K562 (cell line): Measurements from ENCODE around the gene UBE3D. TPM values are rescaled to one million over a fixed set of nuclear protein-coding genes. Genes with fewer than 3 reads are reported as not detected.

Source experiments
- CHAMP1 ChIP-seq: fragments of 450-650 bp; IDR thresholded peaks from 2 replicates; pipeline ENCODE4 v1.6.1; 2016; ENCODE audit warnings: mild to moderate bottlenecking
- CREB3L1 ChIP-seq: fragments of 450-650 bp; IDR thresholded peaks from 2 replicates; pipeline ENCODE4 v1.6.1; 2014; ENCODE audit warnings: low read depth, mild to moderate bottlenecking, moderate library complexity, borderline replicate concordance
- SRF ChIP-seq, 2 experiments: fragments of 250-450, 450-650 bp in 1 of 2; sonication (Bioruptor Pico) in 1 of 2; sonication (generic) in 1 of 2; formaldehyde crosslinking; IDR thresholded peaks; 2 replicates each; pipeline versions ENCODE4 v1.5.0 to v1.5.1; 2020 to 2022; ENCODE audit warnings: mild to moderate bottlenecking in 1 of 2, missing genetic modification reagents in 1 of 2
- THAP12 ChIP-seq: fragments of 250-450 bp; sonication (Bioruptor Pico); IDR thresholded peaks from 2 replicates; pipeline ENCODE4 v1.9.0; 2021; ENCODE audit warnings: mild to moderate bottlenecking, inconsistent platforms
- ZNF3 ChIP-seq: fragments of 250-450 bp; sonication (Bioruptor Pico); IDR thresholded peaks from 2 replicates; pipeline ENCODE4 v1.5.0; 2021; ENCODE audit warnings: mild to moderate bottlenecking, moderate library complexity
- ZNF318 ChIP-seq, 2 experiments: fragments of 450-650 bp; IDR thresholded peaks; 2 replicates each; pipeline ENCODE4 v1.6.1; 2016; ENCODE audit warnings: mild to moderate bottlenecking in 2 of 2, borderline replicate concordance in 1 of 2, low read depth in 1 of 2, moderate library complexity in 1 of 2
- ZNF444 ChIP-seq: fragments of 250-450 bp; sonication (Bioruptor Pico); IDR thresholded peaks from 2 replicates; pipeline ENCODE4 v1.4.0; 2020; ENCODE audit warnings: mild to moderate bottlenecking, moderate library complexity
- polyA plus RNA-seq, 8 experiments: library from polyadenylated mRNA; depleted of rRNA in 4 of 8; stranded (reverse) in 5 of 8; unstranded in 3 of 8; fragments of >200 nt; fragmentation: Nextera tagmentation in 2 of 8; fragmentation: Illumina TruSeq in 1 of 8; extraction: Ambion mirVana in 2 of 8; extraction: Trizol in 1 of 8; gene quantifications; 2 replicates each; pipeline versions ENCODE4 v1.2.1 to v1.2.3, GENCODE V29; 2011 to 2014; ENCODE audit warnings: inconsistent platforms in 1 of 8, missing spikeins in 1 of 8
- total RNA-seq, 7 experiments: library from RNA; depleted of rRNA in 6 of 7; stranded (reverse); fragments of >200 nt in 6 of 7; fragmentation: Illumina TruSeq in 2 of 7; extraction: Trizol in 2 of 7; gene quantifications; 2 replicates each; pipeline versions ENCODE4 v1.2.1 to v1.2.3, GENCODE V29; 2011 to 2021; ENCODE audit warnings: low replicate concordance in 1 of 7
- TF ChIP-seq, protein P1 (sequence below), 3 experiments: IDR thresholded peaks in 2 of 3; conservative IDR thresholded peaks in 1 of 3; 2 replicates each; pipeline ENCODE4 v1.5.1; 2011 to 2012; ENCODE audit warnings: low read length in 3 of 3, mild to moderate bottlenecking in 3 of 3, control low read depth in 2 of 3, improper control_type of control experiment in 1 of 3, inconsistent platforms in 1 of 3, low read depth in 1 of 3, mixed read lengths in 1 of 3, moderate library complexity in 1 of 3; ENCODE audit not compliant: insufficient read depth in 2 of 3

The UBE3D gene
- total and polyA plus RNA-seq, 9 of the 15 experiments (the other 6 are each of a cell fraction or from before 2014, with no cell fraction given), result 9.4 to 17.6 (median 11.9) TPM

GRCh38 chr6:83065511-83066192 is at the start of gene UBE3D (continued):
- TF ChIP-seq ZNF318 (IDR thresholded peaks at IDR 0.05; ENCODE audit: borderline replicate concordance in 1 of 2, low read depth in 1 of 2), result no peak
- 0 out of 4 replicates have a peak, but pooled peaks of 1 of the 2 experiments have one; percentile 27 for TF ChIP-seq SRF (CRISPR knock-in tag; IDR thresholded peaks at IDR 0.05)
- TF ChIP-seq, protein P1, sequence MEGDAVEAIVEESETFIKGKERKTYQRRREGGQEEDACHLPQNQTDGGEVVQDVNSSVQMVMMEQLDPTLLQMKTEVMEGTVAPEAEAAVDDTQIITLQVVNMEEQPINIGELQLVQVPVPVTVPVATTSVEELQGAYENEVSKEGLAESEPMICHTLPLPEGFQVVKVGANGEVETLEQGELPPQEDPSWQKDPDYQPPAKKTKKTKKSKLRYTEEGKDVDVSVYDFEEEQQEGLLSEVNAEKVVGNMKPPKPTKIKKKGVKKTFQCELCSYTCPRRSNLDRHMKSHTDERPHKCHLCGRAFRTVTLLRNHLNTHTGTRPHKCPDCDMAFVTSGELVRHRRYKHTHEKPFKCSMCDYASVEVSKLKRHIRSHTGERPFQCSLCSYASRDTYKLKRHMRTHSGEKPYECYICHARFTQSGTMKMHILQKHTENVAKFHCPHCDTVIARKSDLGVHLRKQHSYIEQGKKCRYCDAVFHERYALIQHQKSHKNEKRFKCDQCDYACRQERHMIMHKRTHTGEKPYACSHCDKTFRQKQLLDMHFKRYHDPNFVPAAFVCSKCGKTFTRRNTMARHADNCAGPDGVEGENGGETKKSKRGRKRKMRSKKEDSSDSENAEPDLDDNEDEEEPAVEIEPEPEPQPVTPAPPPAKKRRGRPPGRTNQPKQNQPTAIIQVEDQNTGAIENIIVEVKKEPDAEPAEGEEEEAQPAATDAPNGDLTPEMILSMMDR (IDR thresholded peaks at IDR 0.05 in 2 of 3, conservative IDR thresholded peaks at IDR 0.05 in 1 of 3; ENCODE audit: insufficient read depth in 2 of 3, low read depth in 1 of 3, low read length in 3 of 3), result peak; percentile 89 to 95 (median 93)
- no peak for TF ChIP-seq CREB3L1
- no peak for TF ChIP-seq ZNF444 (CRISPR knock-in tag)
- TF ChIP-seq THAP12 (CRISPR knock-in tag), result 0 out of 2 replicates have a peak, but pooled peaks have one; percentile 7
- no peak for TF ChIP-seq ZNF3
- TF ChIP-seq CHAMP1, result peak; percentile 88
